D721Med (cell line): ENCODE results near the gene HNRNPA1.
"Not testable (repeated sequence)": the region's sequence is repeated elsewhere in the genome, so short reads cannot be mapped to it uniquely, and the experiment has no call there.

ENCODE experiments used
- DNase-seq: peaks from one replicate; pipeline ENCODE4 v3.0.0; 2011; ENCODE audit warnings: low spot score; ENCODE audit not compliant: insufficient read length
- FAIRE-seq: peaks from 2 replicates; lab custom pipeline; 2011; peaks lifted over from hg19 to GRCh38; lab: Jason Lieb, UNC
- CTCF ChIP-seq: IDR thresholded peaks from 2 replicates; pipeline ENCODE4 v1.5.1; 2012; ENCODE audit warnings: mild to moderate bottlenecking, control low read depth; ENCODE audit not compliant: insufficient read depth; ENCODE audit errors: missing control alignments

The HNRNPA1 gene

GRCh38 chr12:54280468-54281260 is at the start of gene HNRNPA1:
Gene HNRNPA1 (plus strand): TSS chr12:54280726. CDS start chr12:54280808, 82 bp downstream.
- FAIRE-seq (peak; percentile 80), DNase-seq (no peak)
- no peak for TF ChIP-seq CTCF

- not testable (repeated sequence) for FAIRE-seq, DNase-seq
Measured at GRCh38 chr12:54231269-54231668, 49.3 kb upstream of the HNRNPA1 start.

- DNase-seq (no peak), FAIRE-seq (no peak)
Measured at GRCh38 chr12:54232790-54233189, 47.7 kb upstream of the HNRNPA1 start.

GRCh38 chr12:54238531-54238930 is 42.0 kb upstream of the HNRNPA1 start:
- DNase-seq, result no peak
- TF ChIP-seq CTCF, result no peak
- no peak for FAIRE-seq

More at GRCh38 chr12:54232790-54233189, 47.7 kb upstream of the HNRNPA1 start:
- no peak for TF ChIP-seq CTCF

- no peak for TF ChIP-seq CTCF
- peak; percentile 38 for DNase-seq
- FAIRE-seq, result peak; percentile 56
Measured at GRCh38 chr12:54239620-54240019, 40.9 kb upstream of the HNRNPA1 start.

- no peak for FAIRE-seq
- no peak for DNase-seq
- no peak for TF ChIP-seq CTCF
Measured at GRCh38 chr12:54240129-54240528, 40.4 kb upstream of the HNRNPA1 start.

- FAIRE-seq (no peak), DNase-seq (no peak)
- TF ChIP-seq CTCF, result no peak
Measured at GRCh38 chr12:54240971-54241588, 39.4 kb upstream of the HNRNPA1 start.
